HFF-Myc (cell line): ENCODE data around the gene PCDH17.

ENCODE experiments used
- DNase-seq: peaks from one replicate; pipeline ENCODE4 v3.0.0-alpha.2; 2011; ENCODE audit warnings: low read depth; ENCODE audit errors: extremely low read depth
- H3K4me3 ChIP-seq: replicated peaks from 2 replicates; pipeline ENCODE4 v1.5.1; 2011; ENCODE audit warnings: low read depth, mild to moderate bottlenecking, control low read depth, low read length
- TF ChIP-seq, protein P1 (sequence below): IDR thresholded peaks from 2 replicates; pipeline ENCODE4 v1.5.1; 2012; ENCODE audit warnings: mild to moderate bottlenecking, low read depth, low read length, control low read depth; ENCODE audit errors: missing control alignments

The PCDH17 gene

DNA sequence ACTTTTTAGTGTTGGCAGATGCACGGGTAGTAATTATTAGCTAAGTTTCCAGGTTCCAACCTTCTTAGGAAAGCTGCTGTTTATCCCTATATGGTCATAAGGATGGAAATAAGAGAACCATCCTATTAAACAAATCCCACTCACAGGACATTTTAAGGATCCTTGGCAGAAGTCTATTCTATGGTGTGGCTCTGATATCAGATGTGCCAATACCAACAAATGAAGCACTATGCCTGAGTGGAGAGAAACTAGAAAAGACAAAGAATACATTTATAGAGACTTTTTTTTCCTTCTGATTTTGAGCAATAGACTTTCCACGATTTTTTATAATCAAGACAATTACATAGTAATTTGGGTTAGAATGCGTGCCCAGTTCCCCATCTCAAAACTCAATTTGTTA is 12.6 kb downstream of the PCDH17 start:
- TF ChIP-seq, protein P1, sequence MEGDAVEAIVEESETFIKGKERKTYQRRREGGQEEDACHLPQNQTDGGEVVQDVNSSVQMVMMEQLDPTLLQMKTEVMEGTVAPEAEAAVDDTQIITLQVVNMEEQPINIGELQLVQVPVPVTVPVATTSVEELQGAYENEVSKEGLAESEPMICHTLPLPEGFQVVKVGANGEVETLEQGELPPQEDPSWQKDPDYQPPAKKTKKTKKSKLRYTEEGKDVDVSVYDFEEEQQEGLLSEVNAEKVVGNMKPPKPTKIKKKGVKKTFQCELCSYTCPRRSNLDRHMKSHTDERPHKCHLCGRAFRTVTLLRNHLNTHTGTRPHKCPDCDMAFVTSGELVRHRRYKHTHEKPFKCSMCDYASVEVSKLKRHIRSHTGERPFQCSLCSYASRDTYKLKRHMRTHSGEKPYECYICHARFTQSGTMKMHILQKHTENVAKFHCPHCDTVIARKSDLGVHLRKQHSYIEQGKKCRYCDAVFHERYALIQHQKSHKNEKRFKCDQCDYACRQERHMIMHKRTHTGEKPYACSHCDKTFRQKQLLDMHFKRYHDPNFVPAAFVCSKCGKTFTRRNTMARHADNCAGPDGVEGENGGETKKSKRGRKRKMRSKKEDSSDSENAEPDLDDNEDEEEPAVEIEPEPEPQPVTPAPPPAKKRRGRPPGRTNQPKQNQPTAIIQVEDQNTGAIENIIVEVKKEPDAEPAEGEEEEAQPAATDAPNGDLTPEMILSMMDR, result no peak
- no peak for DNase-seq
- H3K4me3 ChIP-seq, result no peak overlapping the region

DNA sequence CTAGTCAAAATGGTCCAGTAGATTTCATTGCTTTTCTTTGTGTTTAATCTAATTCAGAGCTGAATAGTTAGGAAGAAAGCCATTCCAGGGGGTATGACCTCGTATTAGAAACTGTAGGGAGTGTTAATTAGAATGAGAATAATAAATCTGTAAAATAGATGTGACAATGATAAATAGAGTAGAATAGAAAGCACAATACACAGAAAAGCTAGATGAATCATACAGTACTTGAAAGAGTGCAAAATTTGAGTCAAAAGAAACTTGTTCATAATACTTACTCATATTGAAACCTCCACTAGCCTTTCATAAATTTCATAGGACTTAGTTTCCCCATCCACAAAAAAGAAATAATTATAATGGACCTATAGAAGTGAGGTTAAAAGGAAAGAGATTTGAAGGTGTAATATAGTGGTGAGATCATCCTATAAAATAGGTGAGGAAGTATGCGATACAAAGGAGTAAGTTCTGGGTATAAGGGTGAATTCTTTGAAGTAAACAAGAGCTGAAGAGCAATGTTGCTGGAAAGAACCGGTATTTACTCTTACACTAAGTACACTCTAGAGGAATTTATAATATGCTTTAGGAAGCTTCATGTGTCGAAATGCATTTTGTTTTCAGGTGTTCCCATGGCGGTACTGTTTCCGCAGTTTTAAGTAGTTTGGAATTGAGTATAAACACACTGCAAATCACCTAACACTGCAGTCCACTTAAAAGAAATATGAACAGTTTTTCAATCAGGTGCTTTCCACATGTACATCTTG is 21.9 kb downstream of the PCDH17 start:
- TF ChIP-seq, protein P1, result no peak
- no peak overlapping the region for H3K4me3 ChIP-seq
- no peak for DNase-seq

DNA sequence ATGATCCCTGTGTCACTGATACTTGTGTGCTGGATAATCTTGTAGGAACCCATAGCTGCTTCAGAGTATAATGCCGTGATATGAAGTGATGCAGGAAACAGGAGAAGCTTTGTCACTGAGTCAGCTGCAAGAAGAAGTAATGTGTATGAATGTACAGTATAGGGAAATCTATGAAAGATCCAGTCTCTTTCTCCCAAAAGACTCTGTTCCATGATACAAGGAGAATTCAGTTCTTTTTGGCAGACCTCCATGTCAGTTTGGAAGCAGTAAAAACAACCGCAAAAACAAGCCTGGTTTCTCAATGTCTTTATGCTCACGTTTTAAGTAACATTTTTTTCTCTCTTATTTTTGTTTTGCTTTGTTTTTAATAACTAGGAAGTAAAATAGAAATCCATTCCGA is 33.9 kb downstream of the PCDH17 start:
- TF ChIP-seq, protein P1, result no peak
- H3K4me3 ChIP-seq, result no peak overlapping the region
- DNase-seq, result no peak

DNA sequence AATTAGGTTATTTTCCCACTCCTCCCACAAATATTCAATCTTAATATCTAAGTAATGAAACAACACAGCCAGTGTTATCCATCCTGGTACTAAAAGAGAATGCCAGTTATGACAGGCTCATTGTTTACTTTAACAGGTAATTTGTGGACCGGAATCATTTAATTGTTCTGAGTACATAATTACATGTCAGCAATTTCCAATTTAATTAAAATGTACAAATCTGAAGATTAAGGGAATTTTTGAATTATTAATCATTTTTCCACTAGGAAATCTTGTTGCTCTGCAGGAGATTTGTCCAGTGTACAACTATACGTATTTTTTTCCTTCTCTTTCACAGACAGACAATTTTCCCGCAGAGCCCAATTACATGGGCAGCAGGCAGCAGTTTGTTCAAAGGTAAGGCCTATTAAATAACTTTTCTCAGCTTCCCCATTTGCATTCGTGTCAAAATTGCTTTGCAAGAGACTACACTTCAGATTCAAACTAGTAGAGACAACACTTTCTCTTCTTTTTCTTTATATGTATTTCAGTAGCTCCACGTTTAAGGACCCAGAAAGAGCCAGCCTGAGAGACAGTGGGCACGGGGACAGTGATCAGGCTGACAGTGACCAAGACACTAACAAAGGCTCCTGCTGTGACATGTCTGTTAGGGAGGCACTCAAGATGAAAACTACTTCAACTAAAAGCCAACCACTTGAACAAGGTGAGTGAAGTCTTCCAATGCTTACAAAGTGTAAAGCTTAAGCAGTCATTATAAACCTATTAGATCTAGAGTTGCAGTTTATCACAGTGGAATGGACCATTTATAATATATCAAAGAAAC is 34.8 kb downstream of the PCDH17 start:
- H3K4me3 ChIP-seq, result no peak overlapping the region
- no peak for DNase-seq
- TF ChIP-seq, protein P1, result no peak

DNA sequence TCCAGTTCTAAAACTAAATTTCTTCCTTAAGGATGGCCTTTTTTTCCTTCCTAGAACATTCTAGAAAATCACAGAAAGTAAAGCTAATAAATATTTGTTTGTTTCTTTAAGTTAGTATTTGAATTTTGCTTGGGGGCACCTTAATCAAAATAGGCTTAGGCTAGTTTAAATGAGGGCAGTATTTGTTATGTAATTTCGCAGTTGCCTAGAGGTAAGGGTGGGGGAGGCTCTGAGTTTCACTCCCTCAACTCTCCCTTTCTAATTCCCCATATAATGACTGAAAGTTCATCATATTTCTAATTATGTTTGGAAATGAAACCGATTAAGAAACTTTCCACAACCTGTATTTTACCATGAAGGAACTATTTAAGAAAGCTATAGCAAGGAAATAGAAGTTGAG is 40.6 kb downstream of the PCDH17 start:
- no peak overlapping the region for H3K4me3 ChIP-seq
- TF ChIP-seq, protein P1, result no peak
- DNase-seq, result no peak

DNA sequence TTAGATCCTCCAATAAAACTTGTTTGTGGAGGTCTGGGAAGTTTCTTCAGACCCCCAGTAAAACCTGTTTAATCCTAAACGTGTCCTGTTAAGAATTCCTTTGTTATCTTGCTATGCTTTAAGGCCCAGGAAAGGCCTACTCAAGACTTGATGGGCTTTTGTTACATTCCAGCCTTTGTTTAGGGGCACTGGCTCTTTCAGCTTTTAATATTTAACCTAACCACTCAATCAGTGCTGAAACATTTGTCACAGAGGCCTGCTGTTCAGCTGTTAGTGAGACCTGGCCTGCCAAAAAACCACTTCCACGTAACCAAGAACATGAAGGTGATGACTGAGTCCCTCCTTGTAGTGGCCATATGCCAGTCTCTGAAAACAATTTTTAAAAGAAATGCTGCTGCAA is 41.7 kb downstream of the PCDH17 start:
- no peak for DNase-seq
- H3K4me3 ChIP-seq, result no peak overlapping the region
- TF ChIP-seq, protein P1, result no peak
